ENCODE measurements around the gene USP31. TPM values are rescaled to one million over a fixed set of nuclear protein-coding genes. Genes with fewer than 3 reads are reported as not detected.
A peak's percentile ranks its signal among the peaks of the same experiment; 100 is the strongest.

Gene USP31
- total and polyA plus RNA-seq, 2 experiments from 2014 or later: 5.1 to 7.1 TPM

- Histone ChIP-seq H3K4me1 (ENCODE audit: low read depth) (no peaks in the 10 kb centered on the region), H3K27me3 (no peaks in the 10 kb centered on the region), H3K4me3 (no peak overlapping the region), H3K36me3 (no peaks in the 10 kb centered on the region), H3K27ac (no peak overlapping the region), H3K9me3 (ENCODE audit: low read depth) (no peaks in the 10 kb centered on the region)
- DNase-seq (ENCODE audit: low read depth in 1 of 2, low spot score in 1 of 2): no peak
- TF ChIP-seq CTCF (IDR thresholded peaks at IDR 0.05; ENCODE audit: low read depth, low read length): no peak
Observed at GRCh38 chr16:23027386-23027785, 121.9 kb downstream of the USP31 start.

GRCh38 chr16:23026784-23027362 lies 122.4 kb downstream of the USP31 start:
- Histone ChIP-seq H3K36me3 (no peaks in the 10 kb centered on the region), H3K27me3 (no peaks in the 10 kb centered on the region), H3K9me3 (ENCODE audit: low read depth) (no peaks in the 10 kb centered on the region), H3K4me1 (ENCODE audit: low read depth) (no peaks in the 10 kb centered on the region), H3K27ac (no peak overlapping the region), H3K4me3 (no peak overlapping the region)
- DNase-seq (ENCODE audit: low read depth in 1 of 2, low spot score in 1 of 2): peak; percentile 15 to 79
- TF ChIP-seq CTCF (IDR thresholded peaks at IDR 0.05; ENCODE audit: low read depth, low read length): no peak

GRCh38 chr16:23025692-23026307 lies 123.5 kb downstream of the USP31 start:
- DNase-seq (ENCODE audit: low read depth in 1 of 2, low spot score in 1 of 2): no peak
- no peak overlapping the region for H3K27ac ChIP-seq
- H3K9me3 ChIP-seq (ENCODE audit: low read depth): no peaks in the 10 kb centered on the region
- no peak for TF ChIP-seq CTCF (IDR thresholded peaks at IDR 0.05; ENCODE audit: low read depth, low read length)
- H3K4me1 ChIP-seq (ENCODE audit: low read depth): no peaks in the 10 kb centered on the region
- H3K36me3 ChIP-seq: no peaks in the 10 kb centered on the region
- no peaks in the 10 kb centered on the region for H3K27me3 ChIP-seq
- H3K4me3 ChIP-seq: no peak overlapping the region

DNA sequence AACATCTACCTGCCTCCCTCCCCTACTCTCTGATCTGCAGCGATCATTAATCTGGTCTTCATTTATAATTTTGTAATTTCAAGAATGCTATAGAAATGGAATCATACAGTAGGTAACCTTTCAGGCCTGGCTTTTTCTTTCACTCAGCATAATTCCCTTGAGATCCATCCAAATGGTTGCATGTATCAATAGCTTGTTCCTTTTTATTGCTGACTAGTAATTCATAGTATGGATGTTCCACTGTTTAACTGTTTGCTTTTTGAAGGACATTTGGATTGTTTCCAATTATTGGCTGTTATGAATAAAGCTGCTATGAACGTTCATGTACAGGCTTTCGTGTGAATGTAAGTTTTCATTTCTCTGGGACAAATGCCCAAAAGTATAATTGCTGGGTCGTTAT lies 125.2 kb downstream of the USP31 start:
- DNase-seq (ENCODE audit: low read depth in 1 of 2, low spot score in 1 of 2): no peak

GRCh38 chr16:23020084-23020483 lies 129.2 kb downstream of the USP31 start:
- H3K4me1 ChIP-seq (ENCODE audit: low read depth): no peaks in the 10 kb centered on the region
- H3K9me3 ChIP-seq (ENCODE audit: low read depth): no peaks in the 10 kb centered on the region
- DNase-seq (ENCODE audit: low read depth in 1 of 2, low spot score in 1 of 2): no peak
- no peaks in the 10 kb centered on the region for H3K36me3 ChIP-seq
- H3K27me3 ChIP-seq: no peaks in the 10 kb centered on the region
- no peak for TF ChIP-seq CTCF (IDR thresholded peaks at IDR 0.05; ENCODE audit: low read depth, low read length)
- no peak overlapping the region for H3K4me3 ChIP-seq
- H3K27ac ChIP-seq: no peak overlapping the region

More for the DNA sequence above, 125.2 kb downstream of the USP31 start:
- Histone ChIP-seq H3K9me3 (ENCODE audit: low read depth) (no peaks in the 10 kb centered on the region), H3K4me3 (no peak overlapping the region), H3K4me1 (ENCODE audit: low read depth) (no peaks in the 10 kb centered on the region), H3K27ac (no peak overlapping the region), H3K36me3 (no peaks in the 10 kb centered on the region), H3K27me3 (no peaks in the 10 kb centered on the region)
- TF ChIP-seq CTCF (IDR thresholded peaks at IDR 0.05; ENCODE audit: low read depth, low read length): no peak

Measured in cardiac muscle cell (in vitro differentiated cells and primary cell).